ENCODE data around the gene KRTAP1-1. TPM values are rescaled to one million over a fixed set of nuclear protein-coding genes. Genes with fewer than 3 reads are reported as not detected.
A peak's percentile ranks its signal among the peaks of the same experiment; 100 is the strongest.

KRTAP1-1 gene
- total RNA-seq, 1 experiment from 2014 or later = not detected

DNA sequence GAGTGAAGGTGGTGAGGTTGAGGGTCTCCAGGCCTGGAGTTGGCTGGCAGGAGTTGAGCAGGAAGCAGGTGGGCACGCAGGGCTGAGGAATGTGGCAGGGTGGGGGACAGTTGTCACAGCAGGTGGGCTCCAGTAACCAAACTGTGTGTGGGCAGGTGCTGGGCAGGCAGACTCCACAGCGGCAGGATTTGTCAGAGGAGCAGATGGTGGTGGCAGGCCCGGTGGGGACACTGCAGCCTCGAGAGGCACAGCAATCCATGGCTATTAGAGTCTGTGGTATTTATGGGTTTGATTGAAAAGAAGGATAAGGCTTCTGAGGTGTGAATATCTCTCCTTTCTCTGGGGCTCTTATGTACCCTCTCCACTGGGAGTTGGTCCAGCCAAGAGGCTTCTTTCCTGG, 47.4 kb downstream of the KRTAP1-1 start, which contains the start of gene KRTAP3-3:
TSS of gene KRTAP3-3 (minus strand) at position 326 of the 400 bp plus-strand sequence. CDS start at position 259, 67 bp downstream.
- H3K9me3 ChIP-seq (ENCODE audit: control insufficient read depth in 1 of 2, insufficient read depth in 1 of 2, low read depth in 1 of 2, low read length in 2 of 2) = peaks cover 0 to 11% of the 10 kb centered on the region in 2 experiments; a peak in 1 of 4 replicates
- intact Hi-C loops (cut with micrococcal nuclease) = no loop called here
- ATAC-seq (no peak), DNase-seq (ENCODE audit: low read depth, low spot score) (no peak)
- TF ChIP-seq ELF1 (IDR thresholded peaks at IDR 0.05; ENCODE audit: borderline replicate concordance, low read depth) (no peak), YY1 (IDR thresholded peaks at IDR 0.05; ENCODE audit: extremely low read depth, insufficient replicate concordance, low read depth, low read length) (no peak), TCF7L2 (IDR thresholded peaks at IDR 0.05; ENCODE audit: borderline replicate concordance, extremely low read depth, insufficient read depth, insufficient read length) (no peak), EGR1 (IDR thresholded peaks at IDR 0.05; ENCODE audit: low read depth) (no peak), ZNF274 (IDR thresholded peaks at IDR 0.05; ENCODE audit: low read depth, low read length) (no peak), ZFX (IDR thresholded peaks at IDR 0.05) (no peak), RAD21 (IDR thresholded peaks at IDR 0.05; ENCODE audit: low read depth) (no peak), JUND (IDR thresholded peaks at IDR 0.05) (no peak), SIN3A (IDR thresholded peaks at IDR 0.05; ENCODE audit: low read depth) (no peak), CEBPB (IDR thresholded peaks at IDR 0.05; ENCODE audit: low read depth) (no peak), EZH2 (IDR thresholded peaks at IDR 0.05) (no peak), CTCF (IDR thresholded peaks at IDR 0.05 in 2 of 3, conservative IDR thresholded peaks at IDR 0.05 in 1 of 3; ENCODE audit: borderline replicate concordance in 1 of 3, insufficient read depth in 1 of 3, low read depth in 2 of 3, low read length in 2 of 3) (no peak), FOSL1 (IDR thresholded peaks at IDR 0.05; ENCODE audit: low read depth) (no peak), POLR2AphosphoS5 (IDR thresholded peaks at IDR 0.05; ENCODE audit: low read depth, low read length) (no peak), SP1 (IDR thresholded peaks at IDR 0.05; ENCODE audit: low read depth) (no peak)
- TF ChIP-seq, protein P1, sequence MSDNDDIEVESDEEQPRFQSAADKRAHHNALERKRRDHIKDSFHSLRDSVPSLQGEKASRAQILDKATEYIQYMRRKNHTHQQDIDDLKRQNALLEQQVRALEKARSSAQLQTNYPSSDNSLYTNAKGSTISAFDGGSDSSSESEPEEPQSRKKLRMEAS (IDR thresholded peaks at IDR 0.05) = no peak
- TF ChIP-seq, protein P2, sequence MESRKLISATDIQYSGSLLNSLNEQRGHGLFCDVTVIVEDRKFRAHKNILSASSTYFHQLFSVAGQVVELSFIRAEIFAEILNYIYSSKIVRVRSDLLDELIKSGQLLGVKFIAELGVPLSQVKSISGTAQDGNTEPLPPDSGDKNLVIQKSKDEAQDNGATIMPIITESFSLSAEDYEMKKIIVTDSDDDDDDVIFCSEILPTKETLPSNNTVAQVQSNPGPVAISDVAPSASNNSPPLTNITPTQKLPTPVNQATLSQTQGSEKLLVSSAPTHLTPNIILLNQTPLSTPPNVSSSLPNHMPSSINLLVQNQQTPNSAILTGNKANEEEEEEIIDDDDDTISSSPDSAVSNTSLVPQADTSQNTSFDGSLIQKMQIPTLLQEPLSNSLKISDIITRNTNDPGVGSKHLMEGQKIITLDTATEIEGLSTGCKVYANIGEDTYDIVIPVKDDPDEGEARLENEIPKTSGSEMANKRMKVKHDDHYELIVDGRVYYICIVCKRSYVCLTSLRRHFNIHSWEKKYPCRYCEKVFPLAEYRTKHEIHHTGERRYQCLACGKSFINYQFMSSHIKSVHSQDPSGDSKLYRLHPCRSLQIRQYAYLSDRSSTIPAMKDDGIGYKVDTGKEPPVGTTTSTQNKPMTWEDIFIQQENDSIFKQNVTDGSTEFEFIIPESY (IDR thresholded peaks at IDR 0.05; ENCODE audit: extremely low read depth, insufficient replicate concordance, low read length) = no peak
- H3K9me2 ChIP-seq (ENCODE audit: insufficient read depth) = no peaks in the 10 kb centered on the region; the same call in 1 of the 2 replicates
- peaks cover 5 to 19% of the 10 kb centered on the region in 2 experiments; a peak in 3 of 4 replicates for H3K4me1 ChIP-seq (ENCODE audit: control insufficient read depth in 1 of 2, insufficient read depth in 2 of 2, low read length in 2 of 2)
- no TSS peak for BruUV-seq (replicated peaks)
- no peaks in the 10 kb centered on the region for H3K79me2 ChIP-seq (ENCODE audit: insufficient read depth, low read length)
- peak within 1 kb of the TSS; percentile 66 for H2AFZ ChIP-seq (ENCODE audit: low read depth, low read length, poor library complexity, severe bottlenecking)
- CTCF ChIA-PET = no interaction called here
- H4K20me1 ChIP-seq (ENCODE audit: insufficient read depth) = no peaks in the 10 kb centered on the region
- H3K4me2 ChIP-seq (ENCODE audit: low read length) = no peak within 1 kb of the TSS
- no peak within 1 kb of the TSS for H3K4me3 ChIP-seq (replicated peaks in 1 of 2; ENCODE audit: low read depth in 1 of 2, low read length in 2 of 2)
- H3K27ac ChIP-seq (ENCODE audit: low read depth, low read length) = no peak within 1 kb of the TSS
- RAD21 ChIA-PET (ENCODE audit: low non-redundant PET in 1 of 2, low total read pairs in 2 of 2, uncharacterized antibody in 2 of 2, unreplicated experiment in 2 of 2) = no interaction called here
- H3K27me3 ChIP-seq (ENCODE audit: insufficient read depth, low read length) = no peaks in the 10 kb centered on the region
- POLR2A ChIA-PET = no interaction called here
- no peak within 1 kb of the TSS for H3K9ac ChIP-seq (ENCODE audit: low read length)
- no peaks in the 10 kb centered on the region for H3K36me3 ChIP-seq (ENCODE audit: control insufficient read depth in 1 of 2, insufficient read depth in 2 of 2, low read length in 2 of 2)

All from HCT116 (cell line).